SKM-1 (cell line): Measurements from ENCODE around the gene TMEM156.
"Not testable (repeated sequence)": the region's sequence is repeated elsewhere in the genome, so short reads cannot be mapped to it uniquely, and the experiment has no call there.

ENCODE experiments used
- DNase-seq: peaks from one replicate; lab custom pipeline; 2025; ENCODE audit not compliant: unreplicated experiment; lab: John Stamatoyannopoulos, UW

The TMEM156 gene

GRCh38 chr4:38993683-38994082 lies 38.5 kb downstream of the TMEM156 start:
- no peak for DNase-seq

DNA sequence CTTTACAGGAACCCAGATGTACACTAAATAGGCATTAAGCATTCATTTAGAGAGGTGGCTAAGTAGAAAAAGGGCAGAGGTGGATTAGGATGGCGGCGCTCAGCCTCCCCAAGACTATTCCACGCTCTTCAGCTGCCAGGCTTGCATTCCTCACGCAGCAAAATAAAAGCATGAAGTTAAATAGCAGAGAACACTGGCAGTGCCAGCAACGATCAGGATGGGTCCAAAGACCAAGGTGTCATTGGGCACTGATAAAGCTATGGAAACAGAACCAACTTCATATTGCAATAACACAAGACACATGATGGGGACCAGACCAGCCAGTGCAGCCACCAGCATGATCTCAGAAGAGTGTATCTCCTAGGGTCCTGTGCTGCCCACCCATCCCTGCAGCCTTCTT lies 42.0 kb downstream of the TMEM156 start:
- DNase-seq: no peak

DNA sequence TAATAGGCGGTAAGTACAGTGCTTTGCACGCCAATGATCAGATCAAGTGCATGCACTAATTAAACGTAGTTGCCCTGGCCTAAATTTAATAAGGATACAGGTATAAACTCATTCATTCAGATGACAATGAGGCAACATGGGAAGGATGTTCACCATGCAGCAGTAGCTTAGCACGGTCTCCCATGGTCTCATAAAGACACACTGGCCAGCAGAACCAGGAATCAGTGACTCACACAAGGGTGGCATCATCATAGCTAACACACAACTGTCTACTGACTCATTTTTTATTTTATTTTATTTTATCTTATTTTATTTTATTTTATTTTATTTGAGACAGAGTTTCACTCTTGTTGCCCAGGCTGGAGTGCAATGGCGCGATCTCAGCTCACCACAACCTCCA lies 42.7 kb downstream of the TMEM156 start:
- no peak for DNase-seq

- DNase-seq: not testable (repeated sequence)
These were observed 43.9 kb downstream of the TMEM156 start for GRCh38 chr4:38988353-38988752.

- no peak for DNase-seq
These were observed 44.7 kb downstream of the TMEM156 start for GRCh38 chr4:38987491-38987890.

- DNase-seq: no peak
These were observed 46.7 kb downstream of the TMEM156 start for GRCh38 chr4:38985410-38986100.

- DNase-seq: no peak
These were observed 48.2 kb downstream of the TMEM156 start for GRCh38 chr4:38983787-38984598.

DNA sequence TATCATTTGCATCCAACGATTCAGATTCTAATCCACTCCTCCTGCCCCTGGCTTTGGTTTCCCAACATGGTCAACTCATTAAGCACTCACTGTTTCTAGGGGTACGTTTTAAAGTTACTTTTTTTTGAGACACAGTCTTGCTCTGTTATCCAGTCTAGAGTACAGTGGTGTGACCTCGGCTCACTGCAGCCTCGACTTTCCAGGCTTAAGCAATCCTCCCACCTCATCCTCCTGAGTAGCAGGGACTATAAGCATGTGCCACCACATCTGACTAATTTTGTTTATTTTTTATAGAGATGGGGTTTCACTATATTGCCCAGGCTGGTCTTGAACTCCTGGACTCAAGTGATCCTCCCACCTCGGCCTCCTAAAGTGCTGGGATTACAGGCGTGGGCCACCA lies 48.9 kb downstream of the TMEM156 start:
- DNase-seq: no peak

GRCh38 chr4:38982361-38983095 lies 49.7 kb downstream of the TMEM156 start:
- DNase-seq: no peak

- DNase-seq: no peak
These were observed 51.1 kb downstream of the TMEM156 start for GRCh38 chr4:38980903-38981676.

GRCh38 chr4:38979511-38980230 lies 52.5 kb downstream of the TMEM156 start:
- DNase-seq: no peak

- no peak for DNase-seq
These were observed 53.1 kb downstream of the TMEM156 start for GRCh38 chr4:38979081-38979480.

GRCh38 chr4:38976308-38976707 lies 55.9 kb downstream of the TMEM156 start:
- no peak for DNase-seq

DNA sequence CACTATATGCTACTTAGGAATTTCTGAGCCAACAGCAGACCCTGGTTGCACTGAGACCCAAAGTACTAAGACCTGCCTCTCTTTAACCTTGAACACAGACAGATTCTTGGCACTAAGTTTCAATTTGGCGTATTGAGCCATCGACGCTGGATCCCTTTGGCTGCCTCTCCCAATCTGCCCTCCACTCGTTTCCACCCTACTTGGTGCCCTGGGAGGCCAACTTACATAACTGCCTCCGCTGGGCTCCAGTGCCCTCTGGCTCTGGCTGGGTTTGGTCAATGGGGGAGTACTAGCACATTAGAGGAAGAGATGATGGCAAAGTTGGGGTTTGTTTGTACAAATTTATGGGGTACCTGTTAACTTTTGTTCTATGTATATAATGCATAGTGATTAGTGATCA lies 63.5 kb downstream of the TMEM156 start:
- no peak for DNase-seq

- no peak for DNase-seq
These were observed 64.7 kb downstream of the TMEM156 start for GRCh38 chr4:38967260-38968095.

GRCh38 chr4:38965866-38966265 lies 66.3 kb downstream of the TMEM156 start:
- no peak for DNase-seq

DNA sequence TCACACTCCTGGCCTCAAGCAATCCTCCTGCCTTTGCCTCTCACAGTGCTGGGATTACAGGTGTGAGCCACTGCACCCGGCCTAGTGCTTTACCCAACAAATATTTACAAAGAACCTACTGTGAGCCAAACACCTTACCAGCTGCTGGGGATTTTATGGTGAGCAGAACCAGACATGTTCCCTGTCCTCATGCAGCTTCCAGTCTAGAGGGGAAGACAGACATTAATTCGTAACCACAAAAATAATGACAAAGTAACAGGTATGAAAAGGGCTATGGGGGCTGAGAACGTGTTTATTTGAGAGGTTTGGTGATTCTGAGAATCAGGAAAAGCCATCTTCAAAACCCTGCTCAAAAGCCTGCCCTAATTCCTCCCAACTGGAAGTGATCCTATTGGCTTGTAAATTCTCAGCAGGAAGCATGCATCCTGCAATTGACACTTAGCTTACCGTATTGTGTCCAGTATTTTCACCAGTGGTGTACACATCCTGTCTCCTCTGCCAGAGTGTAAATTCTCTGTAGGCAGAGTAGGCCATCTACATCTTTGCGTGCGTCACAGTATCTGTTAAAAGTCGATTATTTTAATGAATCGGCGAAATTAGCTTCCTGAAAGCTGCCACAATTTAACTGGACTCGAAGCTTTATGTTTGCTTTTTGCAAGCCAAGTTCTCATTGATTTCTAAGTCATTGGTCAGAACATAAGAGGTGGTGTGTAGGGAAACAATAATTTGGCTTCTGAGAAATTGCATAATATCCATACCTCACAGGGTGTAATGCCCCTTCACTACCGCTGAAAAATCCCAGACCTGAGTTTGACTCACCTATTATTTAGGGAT lies 67.0 kb downstream of the TMEM156 start:
- DNase-seq: no peak

DNA sequence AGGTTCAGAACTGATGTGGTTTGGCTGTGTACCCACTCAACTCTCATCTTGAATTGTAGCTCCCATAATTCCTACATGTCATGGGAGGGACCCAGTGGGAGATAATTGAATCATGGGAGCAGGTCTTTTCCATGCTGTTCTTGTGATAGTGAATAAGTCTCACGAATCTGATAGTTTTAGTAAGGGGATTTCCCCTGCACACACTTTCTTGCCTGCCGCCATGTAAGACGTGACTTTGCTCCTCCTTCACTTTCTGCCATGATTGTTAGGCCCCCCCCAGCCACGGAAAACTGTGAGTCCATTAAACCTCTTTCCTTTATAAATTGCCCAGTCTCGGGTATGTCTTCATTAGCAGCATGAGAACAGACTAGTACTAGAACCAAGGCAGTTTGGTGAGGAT lies 73.0 kb downstream of the TMEM156 start:
- DNase-seq: not testable (repeated sequence)
